ENCODE data around the gene BIVM.
A peak's percentile ranks its signal among the peaks of the same experiment; 100 is the strongest.

The BIVM gene

GRCh38 chr13:102788683-102789082 is 10.2 kb upstream of the BIVM start:
- DNase-seq (ENCODE audit: low spot score), result no peak

GRCh38 chr13:102792396-102792795 is 6.5 kb upstream of the BIVM start:
- no peak for DNase-seq (ENCODE audit: low spot score)

- no peak for DNase-seq (ENCODE audit: low spot score)
These were observed 5.1 kb upstream of the BIVM start for GRCh38 chr13:102793611-102794355.

- no peak for DNase-seq (ENCODE audit: low spot score)
These were observed 666 bp downstream of the BIVM start for GRCh38 chr13:102799426-102800144.

- DNase-seq (ENCODE audit: low spot score), result peak; percentile 88
These were observed 1.5 kb downstream of the BIVM start for GRCh38 chr13:102800145-102801041.

GRCh38 chr13:102805680-102806079 is 6.8 kb downstream of the BIVM start:
- no peak for DNase-seq (ENCODE audit: low spot score)

- DNase-seq (ENCODE audit: low spot score), result no peak
These were observed 8.8 kb downstream of the BIVM start for GRCh38 chr13:102807699-102808098.

GRCh38 chr13:102812611-102813287 is 13.8 kb downstream of the BIVM start:
- DNase-seq (ENCODE audit: low spot score), result no peak

- peak; percentile 6 for DNase-seq (ENCODE audit: low spot score)
These were observed 15.2 kb downstream of the BIVM start for GRCh38 chr13:102814025-102814607.

GRCh38 chr13:102814793-102815192 is 15.9 kb downstream of the BIVM start:
- no peak for DNase-seq (ENCODE audit: low spot score)

GRCh38 chr13:102815788-102816187 is 16.9 kb downstream of the BIVM start:
- DNase-seq (ENCODE audit: low spot score), result no peak

- DNase-seq (ENCODE audit: low spot score), result no peak
These were observed 17.8 kb downstream of the BIVM start for GRCh38 chr13:102816708-102817107.

- DNase-seq (ENCODE audit: low spot score), result no peak
These were observed 18.3 kb downstream of the BIVM start for GRCh38 chr13:102817241-102817640.

GRCh38 chr13:102817907-102818306 is 19.0 kb downstream of the BIVM start:
- no peak for DNase-seq (ENCODE audit: low spot score)

- DNase-seq (ENCODE audit: low spot score), result no peak
These were observed 26.5 kb downstream of the BIVM start for GRCh38 chr13:102825400-102825799.

GRCh38 chr13:102825921-102826706 is 27.2 kb downstream of the BIVM start:
- no peak for DNase-seq (ENCODE audit: low spot score)

GRCh38 chr13:102830646-102831045 is 31.7 kb downstream of the BIVM start:
- DNase-seq (ENCODE audit: low spot score), result no peak

GRCh38 chr13:102836471-102836870 is 37.6 kb downstream of the BIVM start:
- DNase-seq (ENCODE audit: low spot score), result no peak

- DNase-seq (ENCODE audit: low spot score), result no peak
These were observed 39.4 kb downstream of the BIVM start for GRCh38 chr13:102838273-102838672.

- no peak for DNase-seq (ENCODE audit: low spot score)
These were observed 40.1 kb downstream of the BIVM start for GRCh38 chr13:102838982-102839381.

GRCh38 chr13:102839462-102839861 is 40.5 kb downstream of the BIVM start:
- no peak for DNase-seq (ENCODE audit: low spot score)
